HG03354 (cell line): Measurements from ENCODE around the gene TCEAL8.
"Not testable (repeated sequence)": the region's sequence is repeated elsewhere in the genome, so short reads cannot be mapped to it uniquely, and the experiment has no call there.

Experiments
- ATAC-seq: cut with Tn5 transposase; IDR thresholded peaks from one replicate; pipeline ENCODE4 v1.9.1; 2021; ENCODE audit warnings: mild to moderate bottlenecking; ENCODE audit not compliant: unreplicated experiment, poor library complexity, severe bottlenecking

The TCEAL8 gene

GRCh38 chrX:103254921-103255493, at the start of gene TCEAL8:
TCEAL8 (minus strand) TSS chrX:103255155; CDS start chrX:103253979, 1,176 bp downstream.
- ATAC-seq, result peak; percentile 95

DNA sequence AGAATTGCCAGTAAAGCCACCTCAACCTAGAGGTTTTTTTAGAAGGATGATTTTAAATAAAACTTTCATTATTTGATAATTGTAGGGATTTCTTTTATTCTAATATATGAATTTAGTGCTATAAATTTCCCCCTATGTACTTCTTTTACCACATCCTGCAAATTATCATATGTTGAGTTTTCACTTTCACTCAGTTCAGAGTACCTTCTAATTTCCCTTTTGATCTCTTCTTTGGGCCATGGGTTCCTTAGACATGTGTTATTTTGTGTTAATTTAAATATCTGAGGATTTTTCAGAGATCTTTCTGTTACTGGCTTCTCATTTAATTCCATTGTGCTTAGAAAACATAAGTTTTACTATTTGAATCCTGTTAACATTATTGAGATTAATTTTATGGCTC, 49.8 kb upstream of the TCEAL8 start:
- ATAC-seq, result no peak

GRCh38 chrX:103293118-103293517, 38.2 kb upstream of the TCEAL8 start:
- no peak for ATAC-seq

DNA sequence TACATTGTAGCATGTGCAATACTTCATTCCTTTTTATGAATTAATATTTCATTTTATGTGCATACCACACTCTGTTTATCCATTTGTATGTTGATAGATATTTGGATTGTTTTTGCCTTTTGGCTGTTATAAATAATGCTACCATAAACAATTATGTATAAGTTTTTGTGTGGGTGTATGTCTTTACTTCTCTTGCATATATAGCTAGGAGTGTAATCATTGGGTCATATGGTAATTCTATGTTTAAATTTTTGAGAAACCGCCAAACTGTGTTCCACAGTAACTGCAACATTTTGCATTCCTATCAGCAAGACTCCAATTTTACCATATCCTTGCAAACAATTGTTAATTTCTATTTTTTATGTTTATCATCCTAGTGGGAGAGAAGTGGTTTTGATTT, 24.7 kb upstream of the TCEAL8 start:
- no peak for ATAC-seq

- ATAC-seq, result no peak
Observed at GRCh38 chrX:103276581-103277002, 21.6 kb upstream of the TCEAL8 start, which contains the start of gene TCEAL5. TCEAL5 (minus strand) TSS chrX:103276750; CDS start chrX:103274563, 2,187 bp downstream.

DNA sequence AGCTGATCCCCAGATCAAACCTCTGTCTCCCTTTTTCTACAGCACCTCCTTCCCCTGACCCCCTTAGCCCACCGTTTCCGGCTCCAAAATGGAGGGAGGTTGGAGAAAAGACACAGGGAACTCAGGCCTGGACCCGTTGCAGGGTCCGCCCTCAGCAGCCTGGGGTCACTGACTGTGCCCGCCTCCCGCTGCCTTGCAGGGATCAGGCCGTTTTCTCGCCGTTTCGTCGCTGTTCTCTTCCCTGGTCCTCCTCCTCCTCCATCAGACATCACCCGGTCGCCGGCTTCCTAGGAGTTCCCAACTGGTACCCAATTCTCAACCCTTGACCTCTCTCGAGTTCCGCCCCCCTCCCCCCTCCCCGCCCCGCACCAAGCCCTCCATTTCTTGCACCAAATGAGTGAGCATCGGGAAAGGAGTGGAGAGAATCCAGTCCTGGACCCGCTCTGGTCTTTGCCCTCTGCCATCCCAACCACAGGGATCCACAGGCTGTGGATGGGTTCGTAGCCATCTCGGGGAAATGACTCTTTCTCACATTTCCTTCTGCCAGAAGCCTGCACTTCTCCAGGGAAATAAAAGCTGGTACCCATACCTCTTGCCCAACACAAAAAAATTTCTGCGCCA, 21.1 kb upstream of the TCEAL8 start:
- ATAC-seq, result no peak

DNA sequence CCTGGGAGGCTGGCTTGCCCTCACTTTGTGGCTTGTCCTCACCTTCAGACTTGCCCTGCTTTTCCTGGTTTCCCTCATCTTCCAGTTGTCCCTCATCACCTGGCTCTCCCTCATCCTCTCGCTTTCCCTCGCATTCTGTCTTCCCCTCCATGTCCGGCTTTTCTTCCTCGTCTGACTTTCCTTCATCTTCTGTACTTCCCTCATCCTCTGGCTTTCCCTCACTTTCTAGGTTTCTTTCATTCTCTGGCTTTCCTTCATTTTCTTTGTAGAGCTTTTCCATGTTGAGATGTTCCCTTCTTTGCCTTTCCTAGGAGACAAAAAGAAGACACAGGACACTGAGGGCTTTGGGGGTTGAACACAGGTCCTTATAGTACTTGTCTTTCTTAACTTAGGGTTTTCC, 19.3 kb upstream of the TCEAL8 start:
- no peak for ATAC-seq

GRCh38 chrX:103258275-103258674, 3.3 kb upstream of the TCEAL8 start:
- ATAC-seq, result no peak

DNA sequence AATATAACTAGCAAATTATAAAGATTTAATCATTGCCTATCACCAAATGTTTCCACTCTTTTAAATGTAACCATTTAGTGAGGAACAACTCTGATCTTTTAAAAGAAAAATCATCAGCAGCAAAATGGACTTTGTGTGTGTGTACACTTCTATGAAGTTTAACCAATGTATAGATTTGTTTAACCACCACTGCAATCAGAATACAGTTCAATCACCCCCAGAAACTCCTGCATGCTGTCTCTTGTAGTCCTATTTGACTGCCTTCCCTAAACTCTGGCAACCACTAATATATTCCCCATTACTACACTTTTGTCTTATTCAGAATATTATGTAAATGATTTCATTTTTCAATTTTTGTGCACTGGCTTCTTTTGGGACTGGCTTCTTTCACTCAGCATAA, 1.7 kb upstream of the TCEAL8 start:
- ATAC-seq, result no peak

GRCh38 chrX:103254171-103254824, 657 bp downstream of the TCEAL8 start:
- ATAC-seq, result peak; percentile 73

DNA sequence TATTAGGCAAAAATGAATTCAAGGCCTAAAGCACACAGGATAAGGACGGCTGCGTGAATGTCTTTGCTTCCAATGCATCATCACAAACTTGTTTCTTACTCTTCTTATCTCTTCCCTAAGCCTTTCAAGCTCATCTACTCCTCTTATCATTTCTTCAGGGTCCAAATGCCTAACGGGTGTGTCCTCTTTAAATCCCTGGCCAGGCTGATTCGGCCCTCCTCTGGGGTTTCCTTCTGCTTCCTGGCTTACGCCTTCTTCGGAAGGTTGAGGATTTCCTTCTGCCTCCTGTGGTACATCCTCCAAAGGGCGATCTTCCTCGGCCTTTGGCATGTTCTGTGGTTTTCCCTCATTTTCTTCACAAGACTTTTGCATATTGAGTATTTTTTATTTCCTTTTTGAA, 1.3 kb downstream of the TCEAL8 start:
- no peak for ATAC-seq

DNA sequence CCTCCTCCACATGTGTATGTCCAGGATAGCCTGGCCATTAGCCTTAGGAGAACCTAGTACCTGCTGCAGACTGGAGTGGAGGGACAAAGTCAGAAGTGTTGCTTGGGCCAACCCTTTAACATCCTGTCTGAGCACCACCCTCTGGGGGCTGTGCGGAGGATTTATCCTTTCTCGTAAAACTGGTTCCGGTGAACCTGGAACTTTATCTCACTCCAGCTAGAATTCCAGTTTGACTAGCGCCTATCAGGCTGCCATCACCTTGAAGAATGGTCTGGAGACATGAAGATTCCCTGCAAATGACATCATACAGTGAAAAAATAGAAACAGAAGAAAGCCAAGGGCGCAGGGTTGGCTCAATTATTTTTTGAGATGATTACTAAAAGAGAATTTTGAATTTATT, 4.0 kb downstream of the TCEAL8 start:
- no peak for ATAC-seq

GRCh38 chrX:103249805-103250204, 5.2 kb downstream of the TCEAL8 start:
- no peak for ATAC-seq

GRCh38 chrX:103248553-103248952, 6.4 kb downstream of the TCEAL8 start:
- peak; percentile 67 for ATAC-seq

DNA sequence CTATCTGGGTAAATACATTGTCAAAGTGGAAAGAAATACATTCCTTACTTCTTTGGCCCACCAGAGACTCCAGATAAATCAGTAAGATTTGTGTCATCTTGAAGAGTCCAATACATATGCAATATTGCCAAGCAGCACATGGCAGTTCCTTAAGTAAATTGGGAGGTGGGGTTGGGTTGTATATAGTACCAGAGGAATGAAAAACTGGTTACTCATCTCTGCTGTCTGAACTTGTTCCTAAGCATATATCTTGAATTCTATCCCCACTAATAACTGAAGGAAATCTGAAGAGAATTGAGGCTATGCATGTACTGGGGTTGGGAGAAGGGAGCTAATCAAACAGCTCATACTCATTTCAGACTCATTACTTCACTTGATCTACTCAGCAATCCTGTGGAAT, 14.8 kb downstream of the TCEAL8 start:
- no peak for ATAC-seq

- ATAC-seq, result no peak
Observed at GRCh38 chrX:103236296-103236695, 18.7 kb downstream of the TCEAL8 start.

GRCh38 chrX:103235608-103236007, 19.3 kb downstream of the TCEAL8 start:
- ATAC-seq, result not testable (repeated sequence)

DNA sequence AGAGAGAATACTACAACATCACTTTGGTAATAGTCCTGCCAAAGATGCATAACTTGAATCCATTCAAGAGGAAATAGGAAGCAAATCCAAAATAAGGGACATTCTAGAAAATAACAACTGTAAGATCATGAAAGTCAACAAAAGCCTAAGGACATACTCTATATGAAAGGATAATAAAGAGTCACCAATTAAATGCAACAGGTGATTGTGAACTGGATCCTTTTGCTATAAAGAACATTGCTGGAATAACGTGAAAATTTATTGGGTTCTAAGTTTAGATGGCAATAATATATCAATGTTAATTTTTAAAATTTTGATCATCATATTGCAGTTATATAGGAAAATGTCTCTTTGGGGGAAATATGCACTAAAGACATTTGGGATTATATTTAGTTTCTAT, 20.1 kb downstream of the TCEAL8 start:
- no peak for ATAC-seq

GRCh38 chrX:103233263-103233662, 21.7 kb downstream of the TCEAL8 start:
- ATAC-seq, result no peak

DNA sequence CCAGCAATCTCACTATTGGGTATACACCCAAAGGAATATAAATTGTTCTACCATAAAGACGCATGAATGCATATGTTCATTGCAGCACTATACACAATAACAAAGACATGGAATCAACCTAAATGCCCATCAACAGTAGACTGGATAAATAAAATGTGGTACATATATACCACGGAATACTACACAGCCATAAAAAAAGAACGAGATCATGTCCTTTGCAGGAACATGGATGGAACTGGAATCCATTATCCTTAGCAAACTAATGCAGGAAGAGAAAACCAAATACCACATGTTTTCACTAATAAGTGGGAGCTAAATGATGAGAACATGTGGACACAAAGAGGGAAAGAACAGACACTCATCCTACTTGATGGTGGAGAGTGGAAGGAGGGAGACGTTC, 29.0 kb downstream of the TCEAL8 start:
- not testable (repeated sequence) for ATAC-seq
